GM19438 (cell line): ENCODE measurements around the gene GIGYF2.
A peak's percentile ranks its signal among the peaks of the same experiment; 100 is the strongest.
"Not testable (repeated sequence)": the region's sequence is repeated elsewhere in the genome, so short reads cannot be mapped to it uniquely, and the experiment has no call there.

Source experiments
- ATAC-seq: cut with Tn5 transposase; IDR thresholded peaks from one replicate; pipeline ENCODE4 v1.9.1; 2021; ENCODE audit warnings: low read depth; ENCODE audit not compliant: unreplicated experiment

The GIGYF2 gene, protein sequence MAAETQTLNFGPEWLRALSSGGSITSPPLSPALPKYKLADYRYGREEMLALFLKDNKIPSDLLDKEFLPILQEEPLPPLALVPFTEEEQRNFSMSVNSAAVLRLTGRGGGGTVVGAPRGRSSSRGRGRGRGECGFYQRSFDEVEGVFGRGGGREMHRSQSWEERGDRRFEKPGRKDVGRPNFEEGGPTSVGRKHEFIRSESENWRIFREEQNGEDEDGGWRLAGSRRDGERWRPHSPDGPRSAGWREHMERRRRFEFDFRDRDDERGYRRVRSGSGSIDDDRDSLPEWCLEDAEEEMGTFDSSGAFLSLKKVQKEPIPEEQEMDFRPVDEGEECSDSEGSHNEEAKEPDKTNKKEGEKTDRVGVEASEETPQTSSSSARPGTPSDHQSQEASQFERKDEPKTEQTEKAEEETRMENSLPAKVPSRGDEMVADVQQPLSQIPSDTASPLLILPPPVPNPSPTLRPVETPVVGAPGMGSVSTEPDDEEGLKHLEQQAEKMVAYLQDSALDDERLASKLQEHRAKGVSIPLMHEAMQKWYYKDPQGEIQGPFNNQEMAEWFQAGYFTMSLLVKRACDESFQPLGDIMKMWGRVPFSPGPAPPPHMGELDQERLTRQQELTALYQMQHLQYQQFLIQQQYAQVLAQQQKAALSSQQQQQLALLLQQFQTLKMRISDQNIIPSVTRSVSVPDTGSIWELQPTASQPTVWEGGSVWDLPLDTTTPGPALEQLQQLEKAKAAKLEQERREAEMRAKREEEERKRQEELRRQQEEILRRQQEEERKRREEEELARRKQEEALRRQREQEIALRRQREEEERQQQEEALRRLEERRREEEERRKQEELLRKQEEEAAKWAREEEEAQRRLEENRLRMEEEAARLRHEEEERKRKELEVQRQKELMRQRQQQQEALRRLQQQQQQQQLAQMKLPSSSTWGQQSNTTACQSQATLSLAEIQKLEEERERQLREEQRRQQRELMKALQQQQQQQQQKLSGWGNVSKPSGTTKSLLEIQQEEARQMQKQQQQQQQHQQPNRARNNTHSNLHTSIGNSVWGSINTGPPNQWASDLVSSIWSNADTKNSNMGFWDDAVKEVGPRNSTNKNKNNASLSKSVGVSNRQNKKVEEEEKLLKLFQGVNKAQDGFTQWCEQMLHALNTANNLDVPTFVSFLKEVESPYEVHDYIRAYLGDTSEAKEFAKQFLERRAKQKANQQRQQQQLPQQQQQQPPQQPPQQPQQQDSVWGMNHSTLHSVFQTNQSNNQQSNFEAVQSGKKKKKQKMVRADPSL (N-terminal part only)

GRCh38 chr2:232697059-232697806 is at the start of gene GIGYF2:
GIGYF2 (plus strand) TSS chr2:232697331; CDS start chr2:232735198, 37,867 bp downstream.
- peak; percentile 84 for ATAC-seq

- no peak for ATAC-seq
Observed at GRCh38 chr2:232649033-232649432, 48.1 kb upstream of the GIGYF2 start.

GRCh38 chr2:232652505-232652851 is 44.7 kb upstream of the GIGYF2 start:
- no peak for ATAC-seq

DNA sequence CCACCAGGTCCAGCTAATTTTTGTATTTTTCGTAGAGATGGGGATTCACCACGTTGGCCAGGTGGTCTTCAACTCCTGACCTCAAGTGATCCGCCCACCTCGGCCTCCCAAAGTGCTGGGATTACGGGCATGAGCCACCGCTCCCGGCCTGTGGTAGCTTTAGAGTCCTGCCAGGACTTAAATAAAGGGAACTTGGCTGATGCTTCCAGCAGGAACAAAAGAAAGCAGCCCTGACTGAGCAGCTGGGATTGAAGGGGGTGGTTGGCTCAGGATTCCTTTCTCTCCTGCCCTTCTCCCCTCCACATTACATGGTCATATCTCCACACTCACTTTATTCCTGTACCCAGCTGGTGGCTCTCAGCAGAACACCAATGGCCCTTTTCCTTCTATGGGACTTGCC is 43.7 kb upstream of the GIGYF2 start:
- ATAC-seq: no peak

DNA sequence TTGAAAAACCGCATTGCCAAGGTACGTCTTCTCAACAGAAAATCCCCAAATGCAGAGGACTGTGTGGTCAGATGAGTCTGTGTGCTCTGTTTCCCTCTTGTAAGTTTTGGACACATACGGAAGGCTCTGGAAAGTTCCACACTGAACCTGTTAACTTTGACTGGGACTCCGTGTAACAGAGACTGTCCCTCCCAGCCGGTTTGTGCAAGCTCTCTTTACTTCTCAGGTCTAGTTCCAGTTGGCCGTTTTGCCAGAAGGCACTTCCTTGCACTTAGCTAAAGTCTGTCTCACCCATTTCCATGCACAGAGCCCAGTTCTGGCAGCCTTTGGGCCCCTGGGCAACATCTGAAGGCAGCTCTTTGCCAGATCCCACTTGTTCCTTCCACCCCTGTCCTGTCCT is 41.7 kb upstream of the GIGYF2 start:
- ATAC-seq: no peak

DNA sequence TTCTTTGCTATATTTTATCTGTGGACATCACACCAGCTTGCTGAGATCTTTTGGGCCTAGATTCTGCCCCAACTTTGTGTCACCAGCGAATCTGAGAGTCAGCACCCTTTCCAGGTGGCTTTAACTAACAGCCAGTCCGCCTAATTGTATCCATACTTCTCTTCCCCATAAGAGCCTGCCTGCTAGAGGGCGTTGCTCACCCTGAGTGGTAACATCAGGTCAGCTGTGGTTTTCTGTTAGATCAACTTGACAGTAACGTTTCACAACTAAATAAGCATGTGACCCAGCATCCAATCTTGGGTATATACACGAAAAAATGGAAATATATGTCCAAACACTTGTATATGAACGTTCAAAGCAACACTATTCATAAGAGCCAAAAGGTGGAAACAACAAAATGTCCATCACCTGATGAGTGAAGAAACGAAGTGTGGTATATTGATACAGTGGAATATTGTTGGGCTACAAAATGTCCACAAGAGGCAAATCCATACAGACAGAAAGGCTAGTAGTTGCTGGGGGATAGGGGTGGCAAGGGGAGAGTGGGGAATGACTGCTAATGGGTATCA is 38.8 kb upstream of the GIGYF2 start:
- no peak for ATAC-seq

GRCh38 chr2:232659359-232659758 is 37.8 kb upstream of the GIGYF2 start:
- no peak for ATAC-seq

- no peak for ATAC-seq
Observed at GRCh38 chr2:232662486-232663260, 34.5 kb upstream of the GIGYF2 start.

GRCh38 chr2:232666051-232666805 is 30.9 kb upstream of the GIGYF2 start:
- no peak for ATAC-seq

- ATAC-seq: no peak
Observed at GRCh38 chr2:232667989-232668583, 29.0 kb upstream of the GIGYF2 start.

DNA sequence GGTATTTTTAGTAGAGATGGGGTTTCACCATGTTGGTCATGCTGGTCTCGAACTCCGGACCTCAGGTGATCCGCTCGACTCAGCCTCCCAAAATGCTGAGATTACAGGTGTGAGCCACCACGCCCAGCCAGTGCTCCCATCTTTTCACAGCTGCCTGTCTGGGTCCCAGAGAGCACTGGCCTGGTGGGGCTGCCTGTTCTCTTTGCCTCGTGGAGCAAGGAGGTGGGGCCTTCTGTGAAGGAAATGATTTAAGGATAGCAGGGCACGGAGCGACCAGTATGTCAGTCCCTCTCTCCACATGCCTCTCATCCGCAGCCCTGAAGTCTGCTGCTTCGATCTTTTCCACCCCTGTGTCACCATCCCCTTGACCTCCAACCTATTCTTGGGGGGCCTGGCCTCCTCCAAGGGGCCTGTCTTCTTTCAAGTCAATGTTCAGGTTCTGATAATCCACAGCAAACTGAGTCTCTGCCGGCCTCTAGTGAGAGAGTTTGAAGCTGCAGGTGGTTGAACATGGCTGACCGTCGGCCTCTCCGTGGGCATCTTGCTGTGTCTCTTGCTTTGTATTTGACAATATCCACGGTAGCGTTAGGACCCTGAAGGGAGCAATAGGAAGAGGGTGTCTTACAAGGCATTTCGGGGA is 28.2 kb upstream of the GIGYF2 start:
- no peak for ATAC-seq

DNA sequence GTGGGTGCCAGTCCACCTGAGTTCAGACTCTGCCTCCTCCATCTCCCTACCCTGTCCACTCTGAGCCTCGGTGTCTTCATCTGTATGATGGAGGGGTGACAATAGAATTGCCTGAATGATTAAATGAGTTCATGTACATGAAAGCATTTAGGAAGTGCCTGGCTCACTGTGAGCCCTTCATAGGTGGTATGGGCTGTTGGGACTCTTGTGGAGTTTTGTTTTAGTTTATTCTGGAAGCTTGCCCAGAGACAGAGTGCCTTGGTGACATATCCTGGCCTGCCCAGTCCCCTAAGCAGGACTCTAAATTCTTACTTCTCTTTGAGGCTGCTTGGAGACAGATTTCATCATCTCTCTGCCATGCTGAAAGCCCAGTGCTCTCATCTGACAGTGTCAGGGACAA is 24.5 kb upstream of the GIGYF2 start:
- ATAC-seq: no peak

DNA sequence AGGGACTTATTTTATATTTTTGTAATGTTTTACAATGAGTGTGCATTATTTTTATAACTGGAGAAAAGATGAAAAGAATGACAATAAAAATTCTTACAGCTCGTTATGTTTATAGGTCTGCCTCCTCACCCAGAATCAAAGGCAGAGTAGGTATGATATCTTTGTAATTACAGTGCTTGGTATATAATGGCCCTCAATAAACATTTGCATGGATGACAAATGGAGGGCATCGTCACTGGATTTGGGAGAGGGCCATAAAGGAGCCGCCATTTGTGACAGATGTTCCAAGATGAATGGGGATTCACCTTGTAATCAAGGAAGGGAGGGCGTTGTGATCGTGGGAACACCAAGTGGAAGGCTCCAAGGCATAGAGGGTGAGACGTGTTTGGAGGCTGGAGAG is 22.6 kb upstream of the GIGYF2 start:
- ATAC-seq: no peak

GRCh38 chr2:232675381-232675780 is 21.8 kb upstream of the GIGYF2 start:
- no peak for ATAC-seq

DNA sequence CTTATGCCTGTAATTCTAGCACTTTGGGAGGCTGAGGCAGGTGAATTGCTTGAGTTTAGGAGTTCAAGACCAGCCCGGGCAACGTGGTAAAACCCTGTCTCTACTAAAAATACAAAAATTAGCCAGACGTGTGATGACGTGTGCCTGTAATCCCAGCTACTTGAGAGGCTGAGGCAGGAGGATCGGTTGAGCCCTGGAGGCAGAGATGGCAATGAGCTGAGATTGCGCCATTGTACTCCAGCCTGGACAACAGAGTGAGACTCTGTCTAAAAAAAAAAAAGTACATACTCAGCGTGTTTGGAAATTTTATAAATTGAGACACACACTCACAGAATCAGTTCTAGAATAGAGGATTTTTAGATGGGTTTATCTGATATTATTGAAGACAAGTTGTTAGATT is 17.1 kb upstream of the GIGYF2 start:
- ATAC-seq: no peak

DNA sequence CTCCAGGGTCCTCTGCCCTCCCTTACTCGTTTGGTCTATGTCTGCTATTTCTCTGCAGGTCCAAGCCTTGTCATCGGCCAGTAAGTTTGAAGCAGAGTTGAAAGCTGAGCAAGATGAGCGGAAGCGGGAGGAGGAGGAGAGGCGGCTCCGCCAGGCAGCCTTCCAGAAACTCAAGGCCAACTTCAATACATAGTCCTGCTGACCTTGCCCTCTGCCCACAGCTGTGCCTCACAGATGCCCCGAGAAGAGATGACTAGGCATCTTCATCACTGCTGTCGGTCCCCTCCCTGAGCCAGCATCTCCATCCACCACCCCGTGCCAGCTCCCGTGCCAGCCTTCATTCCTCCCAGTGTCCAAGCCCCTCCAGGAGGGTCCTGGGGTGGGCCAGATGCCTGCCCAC is 15.6 kb upstream of the GIGYF2 start:
- ATAC-seq: no peak

DNA sequence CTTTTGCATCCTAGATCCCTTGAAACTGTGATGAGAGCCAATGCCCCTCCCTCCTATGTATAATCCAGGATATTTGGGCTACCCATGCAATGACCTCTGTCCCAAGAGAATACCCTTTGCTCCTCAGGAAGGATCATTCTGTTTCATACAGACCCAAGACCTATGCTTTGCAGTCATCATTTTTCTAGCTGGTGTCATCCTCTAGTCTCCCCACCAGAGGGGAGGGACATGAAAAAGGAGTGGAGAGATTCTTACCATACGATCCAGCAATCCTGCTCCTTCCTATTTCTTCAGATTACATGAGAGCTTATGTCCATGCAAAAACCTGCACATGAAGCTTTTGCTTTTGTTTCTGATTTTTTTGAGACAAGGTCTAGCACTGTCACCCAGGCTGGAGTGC is 13.8 kb upstream of the GIGYF2 start:
- no peak for ATAC-seq

- ATAC-seq: not testable (repeated sequence)
Observed at GRCh38 chr2:232685391-232685790, 11.7 kb upstream of the GIGYF2 start.
